Measurements from ENCODE around the gene ZNF608.

DNA sequence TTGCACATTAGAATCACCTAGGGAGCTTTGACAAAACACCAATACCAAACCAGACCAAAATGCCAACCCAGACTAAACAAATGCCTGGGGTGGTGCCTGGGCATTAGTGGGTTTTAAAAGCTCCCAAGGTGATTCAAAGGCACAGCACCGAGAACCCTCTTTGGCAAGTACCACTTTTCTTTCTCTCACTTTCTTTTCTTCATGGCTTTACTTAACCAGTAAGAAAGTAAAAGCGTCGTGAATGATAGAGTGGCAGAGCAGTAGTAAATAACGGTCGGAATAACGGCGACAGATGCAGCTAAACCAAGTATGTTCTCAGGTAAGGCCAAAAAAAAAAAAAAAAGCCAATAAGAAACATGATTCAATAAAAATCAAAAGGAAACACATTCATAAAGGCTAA, 49.5 kb downstream of the ZNF608 start:
- no peak for TF ChIP-seq CEBPB (IDR thresholded peaks at IDR 0.05; ENCODE audit: low read depth)
- no peak for TF ChIP-seq EZH2 (IDR thresholded peaks at IDR 0.05)
- TF ChIP-seq, protein P1, sequence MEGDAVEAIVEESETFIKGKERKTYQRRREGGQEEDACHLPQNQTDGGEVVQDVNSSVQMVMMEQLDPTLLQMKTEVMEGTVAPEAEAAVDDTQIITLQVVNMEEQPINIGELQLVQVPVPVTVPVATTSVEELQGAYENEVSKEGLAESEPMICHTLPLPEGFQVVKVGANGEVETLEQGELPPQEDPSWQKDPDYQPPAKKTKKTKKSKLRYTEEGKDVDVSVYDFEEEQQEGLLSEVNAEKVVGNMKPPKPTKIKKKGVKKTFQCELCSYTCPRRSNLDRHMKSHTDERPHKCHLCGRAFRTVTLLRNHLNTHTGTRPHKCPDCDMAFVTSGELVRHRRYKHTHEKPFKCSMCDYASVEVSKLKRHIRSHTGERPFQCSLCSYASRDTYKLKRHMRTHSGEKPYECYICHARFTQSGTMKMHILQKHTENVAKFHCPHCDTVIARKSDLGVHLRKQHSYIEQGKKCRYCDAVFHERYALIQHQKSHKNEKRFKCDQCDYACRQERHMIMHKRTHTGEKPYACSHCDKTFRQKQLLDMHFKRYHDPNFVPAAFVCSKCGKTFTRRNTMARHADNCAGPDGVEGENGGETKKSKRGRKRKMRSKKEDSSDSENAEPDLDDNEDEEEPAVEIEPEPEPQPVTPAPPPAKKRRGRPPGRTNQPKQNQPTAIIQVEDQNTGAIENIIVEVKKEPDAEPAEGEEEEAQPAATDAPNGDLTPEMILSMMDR (IDR thresholded peaks at IDR 0.05 in 2 of 3, conservative IDR thresholded peaks at IDR 0.05 in 1 of 3; ENCODE audit: borderline replicate concordance in 1 of 3, insufficient read depth in 1 of 3, low read depth in 2 of 3, low read length in 2 of 3): no peak
- no peak for TF ChIP-seq SRF (IDR thresholded peaks at IDR 0.05; ENCODE audit: low read depth)
- TF ChIP-seq POLR2A (IDR thresholded peaks at IDR 0.05; ENCODE audit: borderline replicate concordance, extremely low read depth, insufficient read depth, insufficient read length): no peak
- TF ChIP-seq FOSL1 (IDR thresholded peaks at IDR 0.05; ENCODE audit: low read depth): no peak
- TF ChIP-seq YY1 (IDR thresholded peaks at IDR 0.05; ENCODE audit: extremely low read depth, insufficient replicate concordance, low read depth, low read length): no peak
- no peak for TF ChIP-seq EGR1 (IDR thresholded peaks at IDR 0.05; ENCODE audit: low read depth)
- TF ChIP-seq TCF7L2 (IDR thresholded peaks at IDR 0.05; ENCODE audit: borderline replicate concordance, extremely low read depth, insufficient read depth, insufficient read length): no peak
- no peak for TF ChIP-seq ELF1 (IDR thresholded peaks at IDR 0.05; ENCODE audit: borderline replicate concordance, low read depth)
- no peak for TF ChIP-seq RAD21 (IDR thresholded peaks at IDR 0.05; ENCODE audit: low read depth)

Measured in HCT116 (cell line).